ENCODE results near the gene ITGB5. TPM values are rescaled to one million over a fixed set of nuclear protein-coding genes. Genes with fewer than 3 reads are reported as not detected.

Gene ITGB5
- total and polyA plus RNA-seq, 2 donors (not counting 1 experiment from before 2014, with no cell fraction given), result 0.15 to 0.54 TPM

DNA sequence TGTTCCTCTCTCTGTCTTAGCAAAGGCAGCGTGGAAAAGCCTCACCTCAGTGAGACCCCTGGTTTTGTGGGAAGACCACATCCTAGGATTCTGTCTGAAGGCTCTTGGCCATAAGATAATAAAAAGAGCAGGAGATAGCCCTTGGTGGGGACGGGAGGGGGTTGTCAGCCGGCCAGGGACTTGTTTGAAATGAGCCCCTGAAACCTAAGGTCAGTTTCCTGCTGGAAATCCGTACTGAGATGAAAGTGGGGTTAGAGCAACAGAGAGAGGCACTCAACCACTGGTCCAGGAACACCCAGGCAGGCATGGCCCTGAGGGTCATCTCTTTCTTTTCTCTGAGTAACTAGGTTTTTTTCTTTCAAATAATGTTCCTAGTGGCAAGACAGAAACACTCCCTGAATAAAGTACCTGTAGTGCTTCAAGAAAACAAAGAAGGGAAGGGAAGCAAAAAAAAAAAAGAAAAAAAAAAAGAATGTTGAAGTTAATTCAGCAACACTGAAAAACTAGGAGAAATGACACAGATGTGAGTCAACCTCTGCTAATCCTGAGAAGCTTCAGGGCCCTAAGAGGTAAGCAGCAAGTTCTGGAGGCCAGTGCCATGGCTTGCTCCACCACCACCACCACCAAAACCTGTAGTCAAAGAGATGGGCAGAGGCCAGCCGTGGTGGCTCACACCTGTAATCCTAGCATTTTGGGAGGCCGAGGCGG is 3.2 kb downstream of the ITGB5 start:
- Histone ChIP-seq H3K4me3 (ENCODE audit: control extremely low read depth in 1 of 5, extremely low read depth in 1 of 5, insufficient read depth in 1 of 5, low read depth in 2 of 5, low read length in 4 of 5) (no peak overlapping the region), H3K9me3 (ENCODE audit: control extremely low read depth in 1 of 3, control insufficient read depth in 2 of 3, insufficient read depth in 1 of 3, low read length in 2 of 3) (peaks cover 0 to 4% (median 0%) of the 10 kb centered on the region in 3 donors), H3K4me1 (ENCODE audit: control insufficient read depth in 2 of 2, insufficient read depth in 2 of 2, low read length in 2 of 2) (peaks cover 10 to 12% of the 10 kb centered on the region in 2 donors), H2AFZ (ENCODE audit: insufficient read depth, low read depth, low read length, poor library complexity, severe bottlenecking) (no peak overlapping the region), H3K9ac (ENCODE audit: low read length) (no peak overlapping the region), H3K4me2 (replicated peaks; ENCODE audit: low read depth, low read length, poor library complexity, severe bottlenecking) (no peak overlapping the region), H3K27ac (ENCODE audit: low read length in 2 of 2) (no peak overlapping the region), H3K36me3 (replicated peaks in 1 of 2; ENCODE audit: control extremely low read depth in 1 of 2, control insufficient read depth in 1 of 2, extremely low read depth in 1 of 2, insufficient read depth in 2 of 2, low read length in 1 of 2) (no peaks in the 10 kb centered on the region), H3K79me2 (ENCODE audit: control insufficient read depth, insufficient read depth, low read length) (no peaks in the 10 kb centered on the region), H3K27me3 (replicated peaks in 1 of 4; ENCODE audit: control extremely low read depth in 1 of 4, control insufficient read depth in 3 of 4, insufficient read depth in 4 of 4, low read length in 3 of 4) (peaks cover 0 to 48% (median 19%) of the 10 kb centered on the region in 4 experiments), H4K20me1 (ENCODE audit: control insufficient read depth, insufficient read depth, low read length, poor library complexity, severe bottlenecking) (no peaks in the 10 kb centered on the region)
- Mint-ChIP-seq H3K4me1 (peaks cover 8% of the 10 kb centered on the region), H3K4me3 (no peak overlapping the region), H3K9me3 (ENCODE audit: insufficient read depth) (no peaks in the 10 kb centered on the region), H3K27ac (no peak overlapping the region), H3K27me3 (peaks cover 58% of the 10 kb centered on the region)
- intact Hi-C loops (cut with micrococcal nuclease), result no loop called here
- DNase-seq, result no peak
- ChIA-PET POLR2A (interaction anchor here (0.7 kb wide), 1 partner anchor 137 kb away, joined by 3 read pairs; no protein-coding TSS in a partner anchor), CTCF (interaction anchor here (1.4 kb wide), 1 partner anchor 123 kb away, joined by 3 read pairs; no protein-coding TSS in a partner anchor)
- no peak for ATAC-seq (ENCODE audit: low read depth)
- WGBS (ENCODE audit: insufficient coverage), result 82% methylated on average over 4 of the region's 7 CpGs
- TF ChIP-seq, protein P1, sequence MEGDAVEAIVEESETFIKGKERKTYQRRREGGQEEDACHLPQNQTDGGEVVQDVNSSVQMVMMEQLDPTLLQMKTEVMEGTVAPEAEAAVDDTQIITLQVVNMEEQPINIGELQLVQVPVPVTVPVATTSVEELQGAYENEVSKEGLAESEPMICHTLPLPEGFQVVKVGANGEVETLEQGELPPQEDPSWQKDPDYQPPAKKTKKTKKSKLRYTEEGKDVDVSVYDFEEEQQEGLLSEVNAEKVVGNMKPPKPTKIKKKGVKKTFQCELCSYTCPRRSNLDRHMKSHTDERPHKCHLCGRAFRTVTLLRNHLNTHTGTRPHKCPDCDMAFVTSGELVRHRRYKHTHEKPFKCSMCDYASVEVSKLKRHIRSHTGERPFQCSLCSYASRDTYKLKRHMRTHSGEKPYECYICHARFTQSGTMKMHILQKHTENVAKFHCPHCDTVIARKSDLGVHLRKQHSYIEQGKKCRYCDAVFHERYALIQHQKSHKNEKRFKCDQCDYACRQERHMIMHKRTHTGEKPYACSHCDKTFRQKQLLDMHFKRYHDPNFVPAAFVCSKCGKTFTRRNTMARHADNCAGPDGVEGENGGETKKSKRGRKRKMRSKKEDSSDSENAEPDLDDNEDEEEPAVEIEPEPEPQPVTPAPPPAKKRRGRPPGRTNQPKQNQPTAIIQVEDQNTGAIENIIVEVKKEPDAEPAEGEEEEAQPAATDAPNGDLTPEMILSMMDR (IDR thresholded peaks at IDR 0.05), result no peak
- TF ChIP-seq EZH2 (IDR thresholded peaks at IDR 0.05; ENCODE audit: borderline replicate concordance, insufficient read depth, low read depth, low read length, poor library complexity, severe bottlenecking), result no peak
